ENCODE results near the gene TLR5. TPM values are rescaled to one million over a fixed set of nuclear protein-coding genes. Genes with fewer than 3 reads are reported as not detected.

TLR5 gene
- total and polyA plus RNA-seq, 4 donors = 3.0 to 5.3 (median 3.9) TPM

- no peaks in the 10 kb centered on the region for H3K36me3 ChIP-seq (ENCODE audit: control insufficient read depth, insufficient read depth, low read length)
- H3K4me1 ChIP-seq (ENCODE audit: control insufficient read depth, insufficient read depth, low read length) = peaks cover 57% of the 10 kb centered on the region
- peak in 1 of 6 donors; percentile 20 for DNase-seq (ENCODE audit: low read depth in 4 of 6, low spot score in 6 of 6)
- H3K9me3 ChIP-seq (ENCODE audit: control insufficient read depth, insufficient read depth, low read length) = no peaks in the 10 kb centered on the region
- H3K27me3 ChIP-seq (ENCODE audit: control insufficient read depth, insufficient read depth, low read length) = peaks cover 6% of the 10 kb centered on the region
- WGBS (ENCODE audit: insufficient coverage) = 80% methylated on average over 3 of the region's 16 CpGs
- no peak overlapping the region for H3K4me3 ChIP-seq (ENCODE audit: low read depth, low read length)
- no peak overlapping the region for H3K27ac ChIP-seq (ENCODE audit: low read depth, low read length)
These were observed 65.7 kb downstream of the TLR5 start for GRCh38 chr1:223077247-223077833.

- peak in 2 of 6 donors; percentile 48 to 87 for DNase-seq (ENCODE audit: low read depth in 4 of 6, low spot score in 6 of 6)
- WGBS (ENCODE audit: insufficient coverage) = 54% methylated on average over 4 of the region's 6 CpGs
- Histone ChIP-seq H3K4me3 (ENCODE audit: low read depth, low read length) (no peak overlapping the region), H3K36me3 (ENCODE audit: control insufficient read depth, insufficient read depth, low read length) (no peaks in the 10 kb centered on the region), H3K9me3 (ENCODE audit: control insufficient read depth, insufficient read depth, low read length) (no peaks in the 10 kb centered on the region), H3K4me1 (ENCODE audit: control insufficient read depth, insufficient read depth, low read length) (peaks cover 55% of the 10 kb centered on the region), H3K27ac (ENCODE audit: low read depth, low read length) (no peak overlapping the region), H3K27me3 (ENCODE audit: control insufficient read depth, insufficient read depth, low read length) (peaks cover 4% of the 10 kb centered on the region)
These were observed 66.7 kb downstream of the TLR5 start for GRCh38 chr1:223076362-223076761.

- Histone ChIP-seq H3K9me3 (ENCODE audit: control insufficient read depth, insufficient read depth, low read length) (no peaks in the 10 kb centered on the region), H3K27me3 (ENCODE audit: control insufficient read depth, insufficient read depth, low read length) (peaks cover 4% of the 10 kb centered on the region)
These were observed 67.2 kb downstream of the TLR5 start for GRCh38 chr1:223075834-223076233.

GRCh38 chr1:223074445-223075300 lies 68.4 kb downstream of the TLR5 start:
- Histone ChIP-seq H3K4me3 (ENCODE audit: low read depth, low read length) (no peak overlapping the region), H3K27ac (ENCODE audit: low read depth, low read length) (peak overlapping the region; percentile 72), H3K4me1 (ENCODE audit: control insufficient read depth, insufficient read depth, low read length) (peaks cover 42% of the 10 kb centered on the region), H3K27me3 (ENCODE audit: control insufficient read depth, insufficient read depth, low read length) (peaks cover 4% of the 10 kb centered on the region), H3K9me3 (ENCODE audit: control insufficient read depth, insufficient read depth, low read length) (no peaks in the 10 kb centered on the region), H3K36me3 (ENCODE audit: control insufficient read depth, insufficient read depth, low read length) (no peaks in the 10 kb centered on the region)
- 51% methylated on average over 4 of the region's 10 CpGs for WGBS (ENCODE audit: insufficient coverage)
- DNase-seq (ENCODE audit: low read depth in 4 of 6, low spot score in 6 of 6) = peak in 1 of 6 donors; percentile 60

More at GRCh38 chr1:223075834-223076233, 67.2 kb downstream of the TLR5 start:
- no peaks in the 10 kb centered on the region for H3K36me3 ChIP-seq (ENCODE audit: control insufficient read depth, insufficient read depth, low read length)
- no peak for DNase-seq (ENCODE audit: low read depth in 4 of 6, low spot score in 6 of 6)
- WGBS (ENCODE audit: insufficient coverage) = 82% methylated on average over 2 of the region's 3 CpGs
- H3K27ac ChIP-seq (ENCODE audit: low read depth, low read length) = no peak overlapping the region
- no peak overlapping the region for H3K4me3 ChIP-seq (ENCODE audit: low read depth, low read length)
- H3K4me1 ChIP-seq (ENCODE audit: control insufficient read depth, insufficient read depth, low read length) = peaks cover 50% of the 10 kb centered on the region

GRCh38 chr1:223068900-223069665 lies 74.0 kb downstream of the TLR5 start:
- peaks cover 4% of the 10 kb centered on the region for H3K27me3 ChIP-seq (ENCODE audit: control insufficient read depth, insufficient read depth, low read length)
- H3K27ac ChIP-seq (ENCODE audit: low read depth, low read length) = no peak overlapping the region
- DNase-seq (ENCODE audit: low read depth in 4 of 6, low spot score in 6 of 6) = peak in 2 of 6 donors; percentile 62 to 67
- no peaks in the 10 kb centered on the region for H3K36me3 ChIP-seq (ENCODE audit: control insufficient read depth, insufficient read depth, low read length)
- no peak overlapping the region for H3K4me3 ChIP-seq (ENCODE audit: low read depth, low read length)
- WGBS (ENCODE audit: insufficient coverage) = no CpG with 5 or more reads among the region's 4 CpGs
- peaks cover 14% of the 10 kb centered on the region for H3K4me1 ChIP-seq (ENCODE audit: control insufficient read depth, insufficient read depth, low read length)
- no peaks in the 10 kb centered on the region for H3K9me3 ChIP-seq (ENCODE audit: control insufficient read depth, insufficient read depth, low read length)

- H3K4me3 ChIP-seq (ENCODE audit: low read depth, low read length) = no peak overlapping the region
- H3K27me3 ChIP-seq (ENCODE audit: control insufficient read depth, insufficient read depth, low read length) = no peaks in the 10 kb centered on the region
- H3K9me3 ChIP-seq (ENCODE audit: control insufficient read depth, insufficient read depth, low read length) = no peaks in the 10 kb centered on the region
- no peak overlapping the region for H3K27ac ChIP-seq (ENCODE audit: low read depth, low read length)
- DNase-seq (ENCODE audit: low read depth in 4 of 6, low spot score in 6 of 6) = no peak
- no peaks in the 10 kb centered on the region for H3K36me3 ChIP-seq (ENCODE audit: control insufficient read depth, insufficient read depth, low read length)
- WGBS (ENCODE audit: insufficient coverage) = 96% methylated on average over 6 of the region's 6 CpGs
- peaks cover 12% of the 10 kb centered on the region for H3K4me1 ChIP-seq (ENCODE audit: control insufficient read depth, insufficient read depth, low read length)
These were observed 75.1 kb downstream of the TLR5 start for GRCh38 chr1:223067914-223068313.

- Histone ChIP-seq H3K4me1 (ENCODE audit: control insufficient read depth, insufficient read depth, low read length) (peaks cover 12% of the 10 kb centered on the region), H3K36me3 (ENCODE audit: control insufficient read depth, insufficient read depth, low read length) (no peaks in the 10 kb centered on the region), H3K27me3 (ENCODE audit: control insufficient read depth, insufficient read depth, low read length) (no peaks in the 10 kb centered on the region), H3K9me3 (ENCODE audit: control insufficient read depth, insufficient read depth, low read length) (no peaks in the 10 kb centered on the region), H3K27ac (ENCODE audit: low read depth, low read length) (no peak overlapping the region), H3K4me3 (ENCODE audit: low read depth, low read length) (no peak overlapping the region)
- no CpG with 5 or more reads among the region's 5 CpGs for WGBS (ENCODE audit: insufficient coverage)
- DNase-seq (ENCODE audit: low read depth in 4 of 6, low spot score in 6 of 6) = no peak
These were observed 76.6 kb downstream of the TLR5 start for GRCh38 chr1:223066415-223066814.

- H3K9me3 ChIP-seq (ENCODE audit: control insufficient read depth, insufficient read depth, low read length) = no peaks in the 10 kb centered on the region
- DNase-seq (ENCODE audit: low read depth in 4 of 6, low spot score in 6 of 6) = no peak
- no peak overlapping the region for H3K4me3 ChIP-seq (ENCODE audit: low read depth, low read length)
- H3K36me3 ChIP-seq (ENCODE audit: control insufficient read depth, insufficient read depth, low read length) = no peaks in the 10 kb centered on the region
- no peak overlapping the region for H3K27ac ChIP-seq (ENCODE audit: low read depth, low read length)
- no peaks in the 10 kb centered on the region for H3K4me1 ChIP-seq (ENCODE audit: control insufficient read depth, insufficient read depth, low read length)
- 100% methylated on average over 1 of the region's 3 CpGs for WGBS (ENCODE audit: insufficient coverage)
- no peaks in the 10 kb centered on the region for H3K27me3 ChIP-seq (ENCODE audit: control insufficient read depth, insufficient read depth, low read length)
These were observed 80.9 kb downstream of the TLR5 start for GRCh38 chr1:223062177-223062576.

GRCh38 chr1:223059526-223059925 lies 83.5 kb downstream of the TLR5 start:
- 98% methylated on average over 5 of the region's 9 CpGs for WGBS (ENCODE audit: insufficient coverage)

More at GRCh38 chr1:223059526-223059925, 83.5 kb downstream of the TLR5 start:
- Histone ChIP-seq H3K4me3 (ENCODE audit: low read depth, low read length) (no peak overlapping the region), H3K27ac (ENCODE audit: low read depth, low read length) (no peak overlapping the region), H3K4me1 (ENCODE audit: control insufficient read depth, insufficient read depth, low read length) (no peaks in the 10 kb centered on the region), H3K36me3 (ENCODE audit: control insufficient read depth, insufficient read depth, low read length) (no peaks in the 10 kb centered on the region), H3K27me3 (ENCODE audit: control insufficient read depth, insufficient read depth, low read length) (no peaks in the 10 kb centered on the region), H3K9me3 (ENCODE audit: control insufficient read depth, insufficient read depth, low read length) (no peaks in the 10 kb centered on the region)
- DNase-seq (ENCODE audit: low read depth in 4 of 6, low spot score in 6 of 6) = no peak
